ENCODE results near the gene HNRNPUL1.

DNA sequence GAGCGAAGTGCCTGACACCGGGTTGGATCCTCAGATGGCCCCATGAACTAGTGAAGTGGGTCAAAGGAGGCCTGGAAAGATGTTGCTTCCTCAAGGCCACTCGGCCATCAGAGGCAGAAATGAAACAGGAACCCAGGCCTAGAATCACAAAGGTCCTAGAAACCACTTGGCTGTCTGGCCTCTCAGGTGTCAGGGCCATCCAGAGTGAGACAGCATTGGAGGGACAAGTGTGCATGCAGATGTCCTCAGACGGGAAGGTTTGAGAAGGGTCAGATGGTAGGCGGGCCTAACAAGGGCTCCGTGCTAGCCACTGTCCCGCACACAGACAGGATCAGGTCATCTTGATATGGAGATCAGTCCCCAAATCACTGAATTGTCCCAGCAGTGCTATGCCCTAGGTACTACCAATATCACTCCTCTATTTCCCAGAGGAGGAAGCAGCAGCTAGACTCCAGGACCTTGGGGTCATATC lies 60.1 kb downstream of the HNRNPUL1 start:
- TF ChIP-seq, protein P1, sequence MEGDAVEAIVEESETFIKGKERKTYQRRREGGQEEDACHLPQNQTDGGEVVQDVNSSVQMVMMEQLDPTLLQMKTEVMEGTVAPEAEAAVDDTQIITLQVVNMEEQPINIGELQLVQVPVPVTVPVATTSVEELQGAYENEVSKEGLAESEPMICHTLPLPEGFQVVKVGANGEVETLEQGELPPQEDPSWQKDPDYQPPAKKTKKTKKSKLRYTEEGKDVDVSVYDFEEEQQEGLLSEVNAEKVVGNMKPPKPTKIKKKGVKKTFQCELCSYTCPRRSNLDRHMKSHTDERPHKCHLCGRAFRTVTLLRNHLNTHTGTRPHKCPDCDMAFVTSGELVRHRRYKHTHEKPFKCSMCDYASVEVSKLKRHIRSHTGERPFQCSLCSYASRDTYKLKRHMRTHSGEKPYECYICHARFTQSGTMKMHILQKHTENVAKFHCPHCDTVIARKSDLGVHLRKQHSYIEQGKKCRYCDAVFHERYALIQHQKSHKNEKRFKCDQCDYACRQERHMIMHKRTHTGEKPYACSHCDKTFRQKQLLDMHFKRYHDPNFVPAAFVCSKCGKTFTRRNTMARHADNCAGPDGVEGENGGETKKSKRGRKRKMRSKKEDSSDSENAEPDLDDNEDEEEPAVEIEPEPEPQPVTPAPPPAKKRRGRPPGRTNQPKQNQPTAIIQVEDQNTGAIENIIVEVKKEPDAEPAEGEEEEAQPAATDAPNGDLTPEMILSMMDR (IDR thresholded peaks at IDR 0.05): no peak
- TF ChIP-seq POLR2A (IDR thresholded peaks at IDR 0.05): no peak
